ENCODE measurements around the gene GOLGA7B.

The GOLGA7B gene

DNA sequence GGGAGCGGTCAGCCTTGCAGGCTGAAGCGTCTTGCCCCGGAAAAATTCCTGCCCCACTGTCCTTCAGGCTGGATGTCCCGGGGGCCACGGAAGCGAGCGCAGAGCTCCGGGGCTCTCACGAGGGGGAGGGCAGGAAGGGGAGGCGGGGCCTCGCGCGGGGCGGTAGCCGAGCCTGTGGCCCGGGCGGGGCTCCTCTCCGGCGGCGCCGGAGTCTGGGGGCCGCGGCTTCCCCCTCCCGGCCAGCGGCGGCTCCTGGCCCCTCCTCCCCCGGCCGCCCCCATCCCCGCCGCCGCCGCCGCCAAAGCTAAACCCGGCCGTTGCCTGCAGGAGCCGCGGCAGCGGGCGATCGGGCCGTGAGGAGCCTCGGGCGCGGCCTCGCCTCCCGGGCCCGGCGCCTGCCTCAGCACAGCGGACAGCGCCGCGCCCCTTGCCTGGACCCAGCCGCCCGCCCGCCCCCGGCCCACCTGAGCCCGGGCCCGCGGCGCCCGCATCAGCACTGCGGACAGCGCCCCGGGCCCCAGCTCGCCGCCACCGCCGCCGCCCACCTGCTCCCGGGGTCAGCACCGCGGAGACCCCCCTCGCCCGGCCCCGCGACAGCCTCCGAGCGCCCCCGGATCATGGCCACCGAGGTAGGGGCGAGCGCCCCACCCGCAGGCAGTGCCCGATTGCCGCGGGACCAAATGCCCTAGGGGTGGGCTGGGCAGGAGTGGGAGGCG is at the start of gene GOLGA7B:
Gene GOLGA7B (plus strand): TSS at position 157 of the 716 bp plus-strand sequence. CDS start 461 bp downstream, at position 618.
- DNase-seq (ENCODE audit: low read depth in 2 of 3, low spot score in 1 of 3), result peak in 1 of 3 donors; percentile 45

GRCh38 chr10:97800474-97800873 is 49.2 kb upstream of the GOLGA7B start:
- no peak for DNase-seq (ENCODE audit: low read depth in 2 of 3, low spot score in 1 of 3)

DNA sequence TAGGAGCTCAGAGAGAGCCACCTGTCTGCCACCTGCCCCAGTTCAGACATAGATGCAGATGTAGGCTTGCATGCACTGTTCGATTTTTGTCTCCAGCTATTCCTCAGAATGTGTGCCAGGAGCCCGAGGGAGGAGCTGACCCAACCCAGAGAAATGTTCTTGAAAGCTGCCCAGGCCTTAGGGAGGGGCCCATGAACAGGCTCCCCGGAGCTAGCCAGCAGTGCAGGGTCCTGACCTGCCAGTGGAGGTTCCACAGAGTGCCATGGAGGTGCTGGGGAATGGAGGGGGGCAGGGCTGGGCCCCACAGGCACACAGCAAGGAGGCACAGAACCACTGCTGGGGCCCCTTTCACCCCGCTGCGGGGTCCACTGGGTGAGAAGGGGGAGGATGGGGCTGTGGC is 48.2 kb upstream of the GOLGA7B start:
- no peak for DNase-seq (ENCODE audit: low read depth in 2 of 3, low spot score in 1 of 3)

DNA sequence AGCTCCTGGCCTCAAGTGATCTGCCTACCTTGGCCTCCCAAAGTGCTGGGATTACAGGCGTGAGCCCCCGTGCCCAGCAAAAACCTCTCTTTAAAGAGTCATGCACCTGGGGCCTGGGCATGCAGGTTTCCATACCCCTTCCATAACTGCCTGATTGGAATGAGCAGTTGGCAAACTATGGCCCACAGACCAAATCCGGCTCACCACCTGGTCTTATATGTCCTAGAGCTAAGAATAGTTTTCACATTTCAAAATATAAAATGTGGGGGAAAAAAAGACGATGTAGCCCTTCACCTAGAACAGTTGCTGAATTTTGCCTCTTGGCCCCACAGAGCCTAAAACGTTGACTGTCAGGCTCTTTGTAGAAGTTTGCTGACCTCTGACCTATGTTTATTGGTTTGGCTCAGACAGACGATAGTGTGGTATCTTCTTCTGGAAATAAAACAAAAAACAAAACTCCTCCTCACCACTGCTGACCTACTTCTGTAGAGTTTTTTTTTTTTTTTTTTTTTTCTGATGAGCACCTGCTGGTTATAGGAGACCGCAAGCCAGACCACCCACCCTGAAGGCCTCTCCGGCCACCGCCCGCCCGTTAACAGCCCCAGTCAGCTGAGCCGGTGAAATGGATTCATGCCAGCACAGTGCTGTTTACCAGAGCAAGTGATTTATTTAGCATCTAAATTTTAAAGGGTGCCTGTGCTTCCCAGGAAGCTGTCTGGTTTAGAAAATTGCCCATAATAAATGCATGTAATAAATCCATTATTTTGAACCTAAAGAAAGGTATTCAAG is 44.4 kb upstream of the GOLGA7B start:
- DNase-seq (ENCODE audit: low read depth in 2 of 3, low spot score in 1 of 3), result no peak

GRCh38 chr10:97805949-97806348 is 43.7 kb upstream of the GOLGA7B start:
- DNase-seq (ENCODE audit: low read depth in 2 of 3, low spot score in 1 of 3), result no peak

DNA sequence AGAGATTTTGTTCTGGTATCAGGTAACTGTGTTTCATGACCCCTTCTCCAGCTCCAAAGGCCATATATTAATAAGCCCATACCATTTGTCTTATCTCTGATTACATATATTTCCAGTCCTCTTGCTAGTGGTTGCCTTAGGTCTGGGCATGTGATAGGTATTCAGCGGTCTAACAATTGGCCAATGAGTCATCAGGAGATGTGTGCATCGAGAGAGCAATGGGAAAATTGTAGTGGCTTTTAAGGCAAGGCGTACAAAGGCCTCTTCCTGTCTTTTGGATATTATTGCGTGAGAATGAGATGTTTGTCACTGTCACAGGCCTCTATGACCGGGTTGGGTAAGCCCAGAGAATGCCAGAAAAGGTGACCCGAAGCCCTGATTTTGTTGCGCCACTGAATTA is 39.2 kb upstream of the GOLGA7B start:
- DNase-seq (ENCODE audit: low read depth in 2 of 3, low spot score in 1 of 3), result no peak

DNA sequence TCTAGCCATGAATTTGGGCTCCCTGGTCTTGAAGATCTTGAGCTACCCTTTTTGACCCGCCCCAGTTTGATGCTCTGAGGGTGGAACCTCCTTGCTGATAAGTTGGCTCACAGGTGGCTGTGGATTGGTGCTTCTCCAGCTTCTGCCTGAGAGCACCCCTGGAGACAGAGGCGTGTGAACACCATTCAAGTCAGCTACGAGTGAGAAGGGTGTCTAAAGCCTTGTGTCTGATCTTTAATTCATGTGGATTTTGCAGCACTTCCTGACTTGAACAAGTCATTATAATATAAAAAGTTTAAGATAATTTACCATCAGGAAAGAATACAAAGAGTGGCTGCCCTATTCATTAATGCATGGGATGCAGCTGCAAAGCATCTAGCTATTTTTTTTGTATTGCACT is 37.7 kb upstream of the GOLGA7B start:
- no peak for DNase-seq (ENCODE audit: low read depth in 2 of 3, low spot score in 1 of 3)

GRCh38 chr10:97812696-97813095 is 36.9 kb upstream of the GOLGA7B start:
- DNase-seq (ENCODE audit: low read depth in 2 of 3, low spot score in 1 of 3), result no peak

DNA sequence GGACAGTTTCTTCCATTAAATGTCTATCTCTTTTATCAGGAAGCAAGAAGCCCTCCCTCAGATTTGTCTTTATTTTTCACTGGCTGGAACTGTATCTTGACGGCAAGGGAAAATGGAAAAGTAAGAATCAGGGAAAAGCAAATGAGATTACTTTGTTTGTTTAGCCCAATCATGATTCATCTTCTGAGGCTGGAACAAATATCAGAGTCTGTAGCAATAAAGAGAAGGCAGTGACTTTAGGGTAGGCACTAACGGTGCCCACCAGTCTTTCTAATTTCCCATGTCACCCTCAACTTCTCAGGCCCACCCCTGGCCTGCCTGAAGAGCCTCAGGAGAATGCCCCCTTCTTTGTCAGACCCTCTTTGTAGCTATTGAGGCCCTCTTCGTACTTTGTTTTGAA is 36.3 kb upstream of the GOLGA7B start:
- DNase-seq (ENCODE audit: low read depth in 2 of 3, low spot score in 1 of 3), result no peak

DNA sequence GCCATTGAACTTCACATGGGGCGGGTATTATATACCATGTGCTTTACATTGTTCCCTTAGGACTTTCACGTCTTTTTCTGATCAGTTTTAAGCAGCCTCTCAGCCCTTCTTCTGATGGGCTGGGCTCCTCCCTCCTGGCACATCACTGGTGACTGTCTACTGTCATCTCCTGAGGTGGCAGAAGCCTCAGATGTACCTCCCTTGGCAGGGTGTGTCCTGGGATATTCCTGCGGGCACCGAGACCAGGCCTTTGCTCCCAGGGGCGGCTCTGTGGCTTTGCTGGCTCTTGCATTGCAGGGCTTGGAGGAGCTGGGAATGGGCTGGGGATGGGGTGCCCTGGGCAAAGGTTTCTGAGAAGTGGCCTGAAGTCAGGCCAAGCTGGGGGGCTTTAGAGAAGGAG is 34.6 kb upstream of the GOLGA7B start:
- DNase-seq (ENCODE audit: low read depth in 2 of 3, low spot score in 1 of 3), result no peak

DNA sequence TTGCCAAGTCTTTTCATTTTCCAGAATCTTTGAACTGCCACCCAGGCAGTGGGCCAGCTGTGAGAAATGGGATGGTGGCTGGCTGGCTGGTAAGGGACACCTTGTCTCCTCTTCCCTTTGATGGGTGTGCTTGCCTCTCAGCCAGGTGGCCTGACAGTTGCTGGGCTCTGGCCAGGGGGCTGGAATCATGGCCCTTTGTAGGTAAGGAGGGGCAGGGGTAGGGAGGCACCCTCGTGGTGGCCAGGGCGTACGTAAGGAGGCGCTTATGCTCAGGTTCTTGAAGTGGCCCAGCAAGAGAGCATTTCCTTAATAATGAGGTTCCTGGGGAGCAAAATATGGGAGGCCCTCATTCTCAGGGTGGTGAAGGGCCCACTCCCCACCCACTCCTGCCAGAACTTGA is 33.0 kb upstream of the GOLGA7B start:
- DNase-seq (ENCODE audit: low read depth in 2 of 3, low spot score in 1 of 3), result no peak

GRCh38 chr10:97818572-97818971 is 31.1 kb upstream of the GOLGA7B start:
- no peak for DNase-seq (ENCODE audit: low read depth in 2 of 3, low spot score in 1 of 3)

GRCh38 chr10:97820096-97820704 is 29.4 kb upstream of the GOLGA7B start:
- DNase-seq (ENCODE audit: low read depth in 2 of 3, low spot score in 1 of 3), result no peak

DNA sequence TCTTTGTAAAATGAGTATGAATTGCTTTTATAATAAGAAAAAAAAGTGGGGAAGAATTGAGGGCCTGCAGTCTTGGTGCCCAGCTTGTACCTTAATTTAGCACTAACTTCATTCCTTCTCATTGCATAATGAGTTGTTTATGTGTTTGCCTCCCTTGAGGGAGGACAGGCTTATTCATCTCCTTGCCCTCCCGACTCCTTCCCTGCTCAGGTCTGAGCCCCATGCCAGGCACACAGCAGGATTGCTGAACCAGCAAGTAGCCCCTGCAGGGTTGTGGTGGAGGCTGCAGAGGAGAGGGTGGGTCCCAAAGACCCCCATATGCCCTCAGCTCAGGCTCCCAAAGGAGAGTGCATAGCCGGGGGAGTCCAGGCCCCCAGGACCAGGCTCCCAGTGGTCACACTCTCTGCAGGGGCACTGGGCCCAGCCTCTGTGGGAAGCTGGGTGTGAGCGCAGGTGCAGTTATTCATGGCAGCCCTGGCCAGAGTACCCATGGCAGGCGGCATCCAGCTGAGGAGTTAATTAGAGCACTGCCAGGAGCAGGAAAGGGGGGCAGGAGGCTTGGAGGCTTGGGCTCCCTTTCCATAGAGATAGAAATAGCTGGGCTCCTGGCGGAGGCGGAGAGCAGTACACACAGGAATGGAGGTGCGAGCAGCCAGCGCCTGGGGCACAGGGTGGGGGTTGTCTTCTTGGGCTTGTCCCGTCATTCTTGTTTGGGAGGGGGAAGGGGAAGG is 28.2 kb upstream of the GOLGA7B start:
- DNase-seq (ENCODE audit: low read depth in 2 of 3, low spot score in 1 of 3), result no peak

GRCh38 chr10:97822261-97822687 is 27.4 kb upstream of the GOLGA7B start:
- DNase-seq (ENCODE audit: low read depth in 2 of 3, low spot score in 1 of 3), result no peak

- DNase-seq (ENCODE audit: low read depth in 2 of 3, low spot score in 1 of 3), result no peak
Measured at GRCh38 chr10:97823734-97824133, 25.9 kb upstream of the GOLGA7B start.

GRCh38 chr10:97825020-97825760 is 24.5 kb upstream of the GOLGA7B start:
- no peak for DNase-seq (ENCODE audit: low read depth in 2 of 3, low spot score in 1 of 3)

GRCh38 chr10:97826892-97827291 is 22.8 kb upstream of the GOLGA7B start:
- DNase-seq (ENCODE audit: low read depth in 2 of 3, low spot score in 1 of 3), result no peak

GRCh38 chr10:97827702-97828291 is 21.8 kb upstream of the GOLGA7B start:
- DNase-seq (ENCODE audit: low read depth in 2 of 3, low spot score in 1 of 3), result no peak

DNA sequence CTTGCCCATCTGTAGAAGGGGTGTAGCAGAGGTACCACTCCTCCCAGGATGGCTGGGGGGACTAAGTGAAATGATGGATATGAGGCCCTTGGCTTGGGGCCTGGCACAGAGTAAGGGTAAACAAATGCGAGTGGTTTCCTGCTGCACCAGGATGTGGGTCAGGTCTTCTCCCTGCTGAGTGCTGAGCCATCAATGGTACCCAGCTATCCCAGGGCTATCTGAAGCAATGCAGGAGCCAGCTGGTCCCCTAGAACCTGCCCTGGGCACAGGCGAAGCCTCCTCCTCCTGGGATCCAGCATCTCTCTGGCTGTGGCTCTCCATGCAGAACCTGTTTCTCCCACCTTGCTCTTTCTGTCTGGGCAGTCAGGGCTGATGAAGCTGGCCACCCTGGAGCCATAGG is 20.9 kb upstream of the GOLGA7B start:
- DNase-seq (ENCODE audit: low read depth in 2 of 3, low spot score in 1 of 3), result no peak

All from stimulated activated CD4-positive, alpha-beta T cell treated with anti-CD3 and anti-CD28 coated beads, Interleukin-12 subunit alpha, Interleukin-12 subunit beta, amount 100 ng/mL, for 48 hours (primary cell).